ENCODE data around the gene FYB1.
"Not testable (repeated sequence)": the region's sequence is repeated elsewhere in the genome, so short reads cannot be mapped to it uniquely, and the experiment has no call there.

The FYB1 gene

DNA sequence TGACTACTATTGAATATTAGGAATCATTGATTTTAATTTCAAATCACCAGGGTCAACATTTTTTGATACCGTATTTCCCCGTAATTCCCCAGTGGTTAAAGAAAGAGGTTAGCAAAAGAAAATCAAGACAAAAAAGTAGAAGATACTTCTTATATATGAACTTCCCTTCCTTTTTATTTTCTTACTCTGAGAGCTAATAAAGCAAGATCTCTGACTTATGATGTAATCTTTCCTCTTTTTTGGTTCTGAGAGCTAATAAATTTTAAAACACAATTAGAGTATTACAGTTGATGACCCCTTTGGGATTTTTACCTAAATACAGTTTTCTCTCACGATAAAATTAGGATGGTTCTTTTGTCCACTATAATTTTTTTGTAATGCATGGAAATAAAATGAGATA lies 9.2 kb upstream of the FYB1 start:
- no peak for DNase-seq (ENCODE audit: low spot score)

DNA sequence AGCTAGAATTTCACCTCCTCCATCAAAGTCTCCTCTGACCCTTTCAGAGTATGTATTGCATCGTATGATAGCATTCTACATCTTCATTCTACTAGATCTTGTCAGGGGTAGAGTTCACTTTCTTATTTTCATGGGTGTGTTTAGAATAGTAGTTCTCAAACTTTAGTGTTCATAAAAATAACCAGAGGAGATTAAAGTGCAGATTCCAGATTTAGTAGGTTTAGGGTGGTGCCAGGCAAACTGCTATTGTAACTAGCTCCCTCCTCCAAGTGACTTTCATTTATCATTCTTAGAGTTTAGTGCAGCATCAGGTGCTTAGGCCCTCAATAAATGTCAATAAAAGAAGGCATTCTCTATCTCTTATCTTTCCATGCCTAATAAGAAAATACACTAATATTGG lies 7.2 kb upstream of the FYB1 start:
- DNase-seq (ENCODE audit: low spot score) = no peak

GRCh38 chr5:39226100-39226451 lies 6.7 kb upstream of the FYB1 start:
- DNase-seq (ENCODE audit: low spot score) = no peak

- no peak for DNase-seq (ENCODE audit: low spot score)
Observed at GRCh38 chr5:39225405-39226099, 6.2 kb upstream of the FYB1 start.

DNA sequence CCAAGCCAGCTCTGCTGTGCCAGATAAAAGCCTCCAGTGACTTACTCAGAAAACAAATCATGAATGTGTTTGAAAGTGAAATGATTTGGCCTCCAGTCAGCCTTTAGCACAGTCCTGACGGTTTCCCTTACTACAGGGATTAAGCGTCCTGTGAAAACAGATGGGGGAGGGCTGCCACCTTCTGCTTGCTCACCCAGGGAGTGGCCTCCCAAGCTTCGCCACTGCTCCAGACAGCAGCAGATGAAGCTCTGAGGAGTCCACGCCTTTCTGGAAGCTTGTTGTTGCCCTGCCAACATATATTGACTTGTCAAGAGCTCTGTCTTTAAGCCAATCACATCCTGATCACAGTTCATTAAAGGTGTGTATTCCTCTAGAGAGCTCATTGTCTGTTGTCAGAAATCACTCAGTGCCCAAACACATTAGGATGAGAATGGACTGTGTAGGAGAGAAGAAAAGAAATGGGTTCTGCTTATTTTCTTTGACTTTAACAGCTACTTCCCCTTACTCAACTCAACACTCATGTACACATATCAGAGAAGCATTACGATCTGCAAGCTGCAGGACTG lies 4.9 kb upstream of the FYB1 start:
- no peak for DNase-seq (ENCODE audit: low spot score)

GRCh38 chr5:39223565-39224156 lies 4.3 kb upstream of the FYB1 start:
- no peak for DNase-seq (ENCODE audit: low spot score)

GRCh38 chr5:39221671-39222070 lies 2.3 kb upstream of the FYB1 start:
- DNase-seq (ENCODE audit: low spot score) = not testable (repeated sequence)

DNA sequence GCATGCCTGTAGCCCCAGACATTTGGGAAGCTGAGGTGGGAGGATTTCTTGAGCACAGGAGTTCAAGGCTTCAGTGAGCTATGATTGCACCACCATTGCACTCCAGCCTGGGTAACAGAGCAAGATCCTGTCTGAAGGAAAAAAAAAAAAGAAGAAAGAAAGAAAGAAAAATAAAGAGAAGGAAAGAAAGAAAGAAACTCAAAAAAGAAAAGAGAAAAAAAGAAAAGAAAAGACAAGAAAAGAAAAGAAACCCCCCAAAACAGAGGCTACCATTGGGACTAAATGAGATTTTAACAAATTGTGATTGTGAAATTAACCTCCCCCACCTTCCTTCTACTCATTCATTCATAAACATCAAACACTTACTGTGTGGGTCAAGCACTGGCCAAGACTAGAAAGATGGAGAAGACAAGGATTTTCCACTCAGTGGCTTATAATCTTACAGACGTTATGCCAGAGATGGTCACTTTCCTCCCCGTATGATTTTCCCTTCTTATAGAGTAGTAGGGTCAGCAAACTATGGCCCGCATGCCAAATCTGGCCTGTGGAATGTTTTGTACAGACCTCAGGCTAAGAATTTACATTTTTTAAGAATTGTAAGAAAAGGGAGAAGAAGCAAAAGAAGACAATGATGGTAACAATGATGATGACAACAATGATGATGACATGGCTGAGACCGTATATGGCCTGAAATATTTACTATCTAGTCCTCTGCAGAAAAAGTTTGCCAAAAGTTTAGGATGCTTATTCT lies 1.1 kb upstream of the FYB1 start:
- DNase-seq (ENCODE audit: low spot score) = no peak

DNA sequence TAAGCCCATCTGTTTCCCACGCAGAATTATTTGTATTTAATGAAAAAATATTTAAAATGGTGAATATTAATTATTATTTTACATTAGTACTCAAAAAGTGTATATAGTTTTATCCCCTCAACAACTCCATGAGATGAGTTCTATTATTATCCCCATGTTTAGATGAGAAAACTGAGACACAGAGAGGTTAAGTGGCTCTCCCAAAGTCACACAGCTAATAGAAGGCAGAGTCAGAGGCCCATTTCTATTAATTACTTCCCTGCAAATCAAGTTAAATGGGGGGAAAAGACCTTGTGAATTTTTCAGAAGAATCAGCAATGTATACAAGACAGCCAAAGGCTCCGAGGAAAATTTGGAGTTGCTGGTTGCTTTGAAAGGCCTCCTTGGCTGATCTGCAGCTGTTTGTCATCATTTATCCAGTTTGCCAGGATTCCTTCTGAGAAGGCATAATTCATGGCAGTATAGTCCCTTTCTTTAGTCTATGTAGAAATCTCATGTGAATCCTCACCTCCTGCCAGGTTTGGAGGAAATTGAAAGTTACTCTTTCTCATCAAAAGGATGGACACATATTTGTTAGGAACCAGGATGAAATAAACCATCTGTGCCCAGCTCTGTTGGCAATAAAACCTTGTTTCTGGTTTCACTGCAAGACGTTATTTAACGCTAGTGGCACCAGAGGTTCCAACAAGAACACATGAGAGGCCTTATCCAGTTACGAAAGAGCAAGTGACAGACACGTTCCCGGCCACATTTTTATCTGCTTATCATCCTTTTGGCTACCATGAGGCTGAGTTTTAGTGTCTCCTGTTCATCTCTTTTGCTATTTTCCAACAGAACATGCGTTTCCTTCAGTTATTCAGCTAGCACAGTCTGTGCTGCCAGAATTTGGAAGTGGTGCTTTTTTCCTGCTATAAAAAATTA lies 621 bp downstream of the FYB1 start:
- DNase-seq (ENCODE audit: low spot score) = no peak

DNA sequence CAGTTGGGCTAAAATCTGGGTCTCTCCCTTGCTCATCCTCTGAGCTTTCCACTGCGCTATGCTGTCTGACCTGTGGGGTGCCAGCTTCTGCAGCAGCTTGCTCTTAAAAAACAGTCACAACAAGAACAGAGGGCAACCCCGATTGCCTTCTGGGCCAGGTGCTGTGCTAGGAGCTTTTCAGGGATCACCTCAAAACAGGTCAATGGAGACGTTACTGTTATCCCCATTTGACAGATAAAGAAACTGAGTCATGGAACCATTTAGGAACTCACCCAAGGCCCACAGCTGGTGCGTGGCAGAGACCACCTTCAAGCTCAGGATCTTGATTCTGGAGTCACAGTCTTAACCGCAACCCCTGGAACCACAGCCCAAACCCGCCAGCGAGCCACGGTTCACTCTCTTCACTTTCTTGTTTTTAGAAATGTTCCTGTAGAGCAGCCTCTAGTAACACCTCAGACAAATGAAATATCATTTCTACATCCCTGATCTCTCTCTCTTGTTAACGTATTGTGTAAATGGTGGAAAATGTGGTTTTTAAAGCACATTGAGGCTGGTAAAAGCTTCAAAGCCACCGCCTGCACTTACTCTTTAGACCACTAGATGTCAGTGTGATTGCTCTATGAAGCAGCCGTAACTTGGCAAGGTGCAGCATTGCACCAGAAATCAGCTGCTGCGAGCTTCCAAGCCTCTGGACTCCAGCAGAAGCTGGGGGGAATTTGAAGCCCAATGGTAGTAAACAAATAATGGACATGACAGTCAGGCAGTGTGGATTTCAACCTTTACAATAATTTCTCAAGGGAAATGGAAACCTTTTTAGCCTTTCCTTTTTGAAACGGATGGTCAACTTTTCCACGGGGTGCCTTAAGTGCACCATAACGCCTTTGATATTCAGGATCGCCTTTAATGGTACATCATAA lies 1.7 kb downstream of the FYB1 start:
- DNase-seq (ENCODE audit: low spot score) = peak; percentile 85

DNA sequence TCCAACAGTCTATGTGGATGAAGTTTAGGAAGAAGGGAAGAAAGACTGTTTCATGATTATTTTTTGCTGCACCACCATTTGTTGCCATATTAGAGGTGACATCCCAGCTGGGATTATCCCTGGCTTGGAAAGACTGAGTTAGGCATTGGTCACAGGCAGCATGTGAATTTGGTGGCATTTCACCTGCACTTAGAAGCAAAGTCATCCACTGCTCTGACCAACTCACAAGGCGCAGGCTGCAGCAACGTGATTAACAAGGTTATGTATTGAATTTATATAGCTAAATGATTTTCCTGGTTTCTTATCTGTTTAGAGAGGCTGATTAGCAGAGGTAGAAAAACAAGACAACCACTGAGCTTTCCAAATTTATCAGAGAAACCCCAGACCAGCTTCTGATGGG lies 2.7 kb downstream of the FYB1 start:
- no peak for DNase-seq (ENCODE audit: low spot score)

- no peak for DNase-seq (ENCODE audit: low spot score)
Observed at GRCh38 chr5:39215857-39216256, 3.5 kb downstream of the FYB1 start.

DNA sequence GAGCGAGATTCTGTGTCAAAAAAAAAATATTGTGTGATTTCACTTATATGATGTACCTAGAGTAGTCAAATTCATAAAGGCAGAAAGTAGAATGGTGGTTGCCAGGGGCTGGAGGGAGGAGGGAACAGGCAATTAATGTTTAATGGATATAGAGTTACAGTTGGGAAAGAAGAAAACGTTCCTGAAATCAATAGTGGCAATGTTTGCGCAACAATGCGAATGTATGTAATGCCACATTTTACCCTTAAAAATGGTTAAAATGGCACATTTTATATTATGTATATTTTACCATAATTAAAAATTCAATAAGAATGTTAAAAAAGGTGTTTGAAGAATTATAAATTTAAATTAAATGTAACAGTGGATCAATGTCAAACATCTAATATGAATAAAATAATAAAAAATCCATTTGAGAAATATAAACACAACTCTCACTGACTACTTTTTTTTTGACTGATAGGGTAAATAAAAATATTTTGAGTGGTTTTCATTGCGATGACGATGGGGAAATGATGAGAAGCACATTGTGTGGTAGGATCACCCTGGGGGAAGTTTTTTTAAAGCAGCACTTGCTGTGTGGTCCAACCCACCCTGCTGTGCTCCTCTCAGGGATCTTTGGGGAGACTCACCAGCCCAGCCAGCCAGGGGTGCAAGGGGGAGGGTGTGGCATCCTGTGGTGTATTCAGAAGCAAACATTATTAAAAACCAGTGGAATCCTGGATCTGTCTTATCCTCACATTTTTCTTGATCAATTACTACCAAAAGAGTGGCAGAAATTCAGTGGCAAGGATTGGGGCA lies 4.3 kb downstream of the FYB1 start:
- DNase-seq (ENCODE audit: low spot score) = peak; percentile 57

- no peak for DNase-seq (ENCODE audit: low spot score)
Observed at GRCh38 chr5:39213447-39214207, 5.7 kb downstream of the FYB1 start.

- DNase-seq (ENCODE audit: low spot score) = peak; percentile 72
Observed at GRCh38 chr5:39211773-39212172, 7.6 kb downstream of the FYB1 start.

- peak; percentile 92 for DNase-seq (ENCODE audit: low spot score)
Observed at GRCh38 chr5:39209924-39210323, 9.4 kb downstream of the FYB1 start.

DNA sequence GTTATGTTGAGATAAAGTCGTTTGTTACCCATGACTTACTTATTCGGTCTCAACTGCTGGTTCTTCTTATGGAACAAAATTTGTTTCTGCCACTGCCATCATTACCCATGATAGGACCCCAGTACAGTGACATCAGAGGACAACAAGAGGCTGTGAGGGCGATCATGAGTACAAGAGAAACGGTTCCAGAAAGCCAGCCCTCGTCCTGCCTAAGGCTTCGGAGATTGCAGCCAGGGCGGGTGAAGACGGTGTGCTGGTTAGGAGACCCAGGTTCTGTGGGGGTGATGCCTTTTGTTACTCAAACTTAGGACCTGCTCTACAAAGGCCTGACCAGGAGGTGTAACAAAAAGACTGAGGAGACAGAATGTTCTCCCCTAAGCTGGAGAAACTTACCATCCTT lies 10.9 kb downstream of the FYB1 start:
- no peak for DNase-seq (ENCODE audit: low spot score)

- no peak for DNase-seq (ENCODE audit: low spot score)
Observed at GRCh38 chr5:39207345-39208045, 11.9 kb downstream of the FYB1 start.

Data from CD4-positive, alpha-beta T cell treated with Interleukin-6 at 100 ng/mL for 8 hours (primary cell).